H1 (cell line): ENCODE data around the gene ZNF775. TPM values are rescaled to one million over a fixed set of nuclear protein-coding genes. Genes with fewer than 3 reads are reported as not detected.

Experiments
- CTCF ChIA-PET: fragments of 300-600 bp; sonication (Branson Sonifier 250); formaldehyde crosslinking; loops from one replicate; lab custom pipeline; 2021; ENCODE audit not compliant: partially characterized antibody; lab: Charles Lee
- POLR2A ChIA-PET: fragments of 300-600 bp; sonication (Branson Sonifier 250); formaldehyde crosslinking; loops from one replicate; lab custom pipeline; 2021; ENCODE audit warnings: inconsistent platforms; ENCODE audit not compliant: partially characterized antibody; lab: Charles Lee
- DNase-seq, 2 experiments: peaks; one replicate each; pipeline versions ENCODE4 v3.0.0 to v3.0.0-alpha.2; 2010 to 2022; ENCODE audit warnings: low spot score in 2 of 2, low read depth in 1 of 2, mixed read lengths in 1 of 2
- FAIRE-seq: peaks from 2 replicates; lab custom pipeline; 2011; peaks lifted over from hg19 to GRCh38; lab: Jason Lieb, UNC
- H2AFZ ChIP-seq: 2 replicates; pipeline ENCODE4 v1.8.1; 2012; ENCODE audit warnings: low read length, inconsistent platforms
- H2AK5ac ChIP-seq: 2 replicates; pipeline ENCODE4 v1.6.1; 2013; ENCODE audit warnings: low read depth, low read length
- H2BK120ac ChIP-seq: replicated peaks from 2 replicates; pipeline ENCODE3; 2013; ENCODE audit warnings: low read depth, low read length, inconsistent platforms
- H2BK12ac ChIP-seq: 2 replicates; pipeline ENCODE4 v1.6.1; 2013; ENCODE audit warnings: low read depth, low read length
- H2BK15ac ChIP-seq: 2 replicates; pipeline ENCODE4 v1.6.1; 2013; ENCODE audit warnings: low read length
- H2BK20ac ChIP-seq: 2 replicates; pipeline ENCODE4 v1.6.1; 2013; ENCODE audit warnings: low read length
- H2BK5ac ChIP-seq: 2 replicates; pipeline ENCODE4 v1.6.1; 2013; ENCODE audit warnings: low read depth, low read length
- H3K14ac ChIP-seq: 2 replicates; pipeline ENCODE4 v1.6.1; 2013; ENCODE audit warnings: inconsistent platforms; ENCODE audit not compliant: insufficient read length
- H3K18ac ChIP-seq: 2 replicates; pipeline ENCODE4 v1.6.1; 2013; ENCODE audit warnings: low read length; ENCODE audit errors: extremely low read depth
- H3K23ac ChIP-seq: 2 replicates; pipeline ENCODE4 v1.6.1; 2013; ENCODE audit warnings: inconsistent platforms; ENCODE audit not compliant: insufficient read length
- H3K23me2 ChIP-seq: 2 replicates; pipeline ENCODE4 v1.6.1; 2013; ENCODE audit warnings: low read depth, low read length
- H3K27ac ChIP-seq: 2 replicates; pipeline ENCODE4 v1.6.1; 2011; ENCODE audit warnings: low read depth, low read length, inconsistent platforms
- H3K27me3 ChIP-seq, 4 experiments: replicated peaks in 1 of 4; 1 replicate in 1 of 4; 2 replicates in 3 of 4; pipeline versions ENCODE4 v1.6.1 to v1.8.1; 2011 to 2013; ENCODE audit warnings: low read length in 3 of 4, mild to moderate bottlenecking in 3 of 4, inconsistent platforms in 2 of 4, mixed read lengths in 2 of 4, moderate library complexity in 1 of 4; ENCODE audit not compliant: control insufficient read depth in 3 of 4, insufficient read depth in 3 of 4; ENCODE audit errors: extremely low read depth in 1 of 4
- H3K36me3 ChIP-seq, 4 experiments: 2 replicates each; pipeline versions ENCODE4 v1.6.1 to v1.8.1; 2011 to 2013; ENCODE audit warnings: mild to moderate bottlenecking in 4 of 4, low read length in 3 of 4, moderate library complexity in 2 of 4, control low read depth in 1 of 4, inconsistent platforms in 1 of 4; ENCODE audit not compliant: insufficient read depth in 4 of 4, control insufficient read depth in 2 of 4
- H3K4ac ChIP-seq: replicated peaks from 2 replicates; pipeline ENCODE3; 2013; ENCODE audit warnings: low read length, low read depth, mixed read lengths, inconsistent platforms; ENCODE audit not compliant: insufficient read length
- H3K4me1 ChIP-seq, 4 experiments: replicated peaks in 1 of 4; 1 replicate in 1 of 4; 2 replicates in 3 of 4; pipeline versions ENCODE4 v1.6.1 to v1.8.1; 2011 to 2013; ENCODE audit warnings: low read length in 3 of 4, inconsistent platforms in 2 of 4, mixed read lengths in 1 of 4; ENCODE audit not compliant: insufficient read depth in 4 of 4, control insufficient read depth in 3 of 4
- H3K4me2 ChIP-seq, 2 experiments: 2 replicates each; pipeline versions ENCODE4 v1.6.1 to v1.8.1; 2011 to 2013; ENCODE audit warnings: low read depth in 2 of 2, low read length in 2 of 2, control low read depth in 1 of 2, inconsistent platforms in 1 of 2, mild to moderate bottlenecking in 1 of 2; ENCODE audit not compliant: insufficient read depth in 1 of 2
- H3K4me3 ChIP-seq, 4 experiments: fragments of 200-600, 300-600 bp in 1 of 4; sonication (generic), shearing (Covaris generic), sonication (Bioruptor Twin) in 1 of 4; 2 replicates each; pipeline versions ENCODE4 v1.5.1 to v1.8.1; 2011 to 2016; ENCODE audit warnings: low read length in 4 of 4, low read depth in 3 of 4, control low read depth in 2 of 4, inconsistent platforms in 2 of 4, mild to moderate bottlenecking in 2 of 4, mixed read lengths in 1 of 4, moderate library complexity in 1 of 4; ENCODE audit not compliant: insufficient read depth in 2 of 4; ENCODE audit errors: extremely low read depth in 1 of 4
- H3K56ac ChIP-seq: replicated peaks from 2 replicates; pipeline ENCODE3; 2013; ENCODE audit warnings: low read depth, mild to moderate bottlenecking, mixed read lengths, low read length, inconsistent platforms; ENCODE audit not compliant: insufficient read length
- H3K79me1 ChIP-seq: 2 replicates; pipeline ENCODE4 v1.6.1; 2013; ENCODE audit warnings: low read depth, low read length, control low read depth
- H3K79me2 ChIP-seq, 2 experiments: 2 replicates each; pipeline versions ENCODE4 v1.6.1 to v1.8.1; 2012 to 2013; ENCODE audit warnings: low read length in 2 of 2, mild to moderate bottlenecking in 2 of 2, inconsistent platforms in 1 of 2; ENCODE audit not compliant: insufficient read depth in 2 of 2, control insufficient read depth in 1 of 2
- H3K9ac ChIP-seq, 4 experiments: replicated peaks in 1 of 4; 1 replicate in 1 of 4; 2 replicates in 3 of 4; pipeline versions ENCODE4 v1.6.1 to v1.8.1; 2011 to 2013; ENCODE audit warnings: low read depth in 3 of 4, low read length in 3 of 4, control low read depth in 2 of 4, mild to moderate bottlenecking in 2 of 4, moderate library complexity in 2 of 4, inconsistent platforms in 1 of 4; ENCODE audit errors: extremely low read depth in 1 of 4
- H3K9me3 ChIP-seq, 2 experiments: 2 replicates each; pipeline versions ENCODE4 v1.6.1 to v1.8.1; 2012 to 2013; ENCODE audit warnings: mild to moderate bottlenecking in 2 of 2, moderate library complexity in 2 of 2, control low read depth in 1 of 2, inconsistent platforms in 1 of 2, low read depth in 1 of 2, low read length in 1 of 2, mixed read lengths in 1 of 2; ENCODE audit not compliant: insufficient read depth in 2 of 2
- H4K20me1 ChIP-seq, 2 experiments: replicated peaks in 1 of 2; 2 replicates each; pipeline versions ENCODE3 to v1.8.1; 2011 to 2013; ENCODE audit warnings: inconsistent platforms in 2 of 2, low read length in 2 of 2, mild to moderate bottlenecking in 1 of 2; ENCODE audit not compliant: insufficient read depth in 2 of 2, control insufficient read depth in 1 of 2
- H4K5ac ChIP-seq: 2 replicates; pipeline ENCODE4 v1.6.1; 2013; ENCODE audit warnings: low read length, low read depth, mixed read lengths, inconsistent platforms; ENCODE audit not compliant: insufficient read length
- H4K8ac ChIP-seq: 2 replicates; pipeline ENCODE4 v1.8.0; 2013; ENCODE audit warnings: mild to moderate bottlenecking, moderate library complexity, low read length, inconsistent platforms; ENCODE audit not compliant: insufficient read depth; ENCODE audit errors: extremely low read depth
- H4K91ac ChIP-seq: replicated peaks from 2 replicates; pipeline ENCODE3; 2013; ENCODE audit warnings: low read length, mixed read lengths, inconsistent platforms; ENCODE audit not compliant: insufficient read length
- CBX5 ChIP-seq: fragments of 300-800, 300-1000 bp; sonication (generic); IDR thresholded peaks from 2 replicates; pipeline ENCODE4 v1.7.1; 2016; ENCODE audit warnings: antibody characterized with exemption, low read length, low read depth
- CHD1 ChIP-seq: IDR thresholded peaks from 2 replicates; pipeline ENCODE4 v1.6.1; 2012; ENCODE audit warnings: low read depth, low read length, improper control_type of control experiment
- CTBP2 ChIP-seq: IDR thresholded peaks from 2 replicates; pipeline ENCODE4 v1.7.0; 2011; ENCODE audit warnings: borderline replicate concordance, mild to moderate bottlenecking, moderate library complexity, mixed read lengths, low read length; ENCODE audit not compliant: insufficient read depth, insufficient read length
- JUND ChIP-seq: IDR thresholded peaks from 2 replicates; pipeline ENCODE4 v1.6.1; 2011; ENCODE audit warnings: mild to moderate bottlenecking, improper control_type of control experiment, low read length
- KDM1A ChIP-seq: fragments of 200-600, 300-600 bp; sonication (generic); IDR thresholded peaks from 2 replicates; pipeline ENCODE4 v1.7.1; 2016; ENCODE audit warnings: mild to moderate bottlenecking, low read length, borderline replicate concordance
- SIRT6 ChIP-seq: IDR thresholded peaks from one replicate; pipeline ENCODE4 v1.7.1; 2012; ENCODE audit warnings: low read length, inconsistent platforms
- SP2 ChIP-seq: IDR thresholded peaks from 2 replicates; pipeline ENCODE4 v1.6.1; 2012; ENCODE audit warnings: mild to moderate bottlenecking, low read length, inconsistent platforms
- TBP ChIP-seq: IDR thresholded peaks from 2 replicates; pipeline ENCODE4 v1.6.1; 2011; ENCODE audit warnings: low read depth, low read length, improper control_type of control experiment
- TCF12 ChIP-seq: IDR thresholded peaks from 2 replicates; pipeline ENCODE4 v1.6.1; 2011; ENCODE audit warnings: low read depth, mild to moderate bottlenecking, low read length
- WGBS, 2 experiments: shearing (Covaris generic) in 1 of 2; methylation state at CpG; one replicate each; pipeline versions ENCODE4 v1.1.6 to v1.1.7; 2013 to 2015; ENCODE audit warnings: low lambda C conversion rate in 2 of 2, mixed read lengths in 2 of 2, inconsistent platforms in 1 of 2, low coverage in 1 of 2, missing lambda C conversion rate in 1 of 2; ENCODE audit not compliant: insufficient replicate concordance in 2 of 2, insufficient coverage in 1 of 2, insufficient read length in 1 of 2; ENCODE audit errors: extremely low coverage in 1 of 2, missing lambda C conversion rate in 1 of 2; 5-methylcytosine and 5-hydroxymethylcytosine counted together
- polyA plus RNA-seq, 7 experiments: library from polyadenylated mRNA; depleted of rRNA in 3 of 7; stranded (reverse) in 5 of 7; unstranded in 2 of 7; fragments of >200 nt in 5 of 7; fragments of 200-250 nt in 2 of 7; gene quantifications; 1 replicate in 5 of 7; 2 replicates in 1 of 7; 4 replicates in 1 of 7; pipeline versions ENCODE4 v1.2.1 to v1.2.3, GENCODE V29; 2011 to 2013; ENCODE audit warnings: missing spikeins in 2 of 7, mixed read lengths in 2 of 7
- total RNA-seq: library from RNA; stranded (reverse); fragmentation: NEBNext Ultra II Directional; extraction: Animal tissue kit (Norgen Biotek cat#: 25700); gene quantifications from 2 replicates; pipeline ENCODE4 v1.2.1, GENCODE V29; 2021
- TF ChIP-seq, protein P1 (sequence below), 3 experiments: IDR thresholded peaks; 1 replicate in 2 of 3; 2 replicates in 1 of 3; pipeline versions ENCODE4 v1.5.1 to v1.6.1; 2011; ENCODE audit warnings: low read length in 3 of 3, mild to moderate bottlenecking in 3 of 3, inconsistent platforms in 2 of 3, low read depth in 1 of 3, moderate library complexity in 1 of 3; ENCODE audit not compliant: insufficient read depth in 1 of 3; ENCODE audit errors: control extremely low read depth in 1 of 3

Gene ZNF775
- total and polyA plus RNA-seq, 2 of the 8 experiments (the other 6 are each of a cell fraction or from before 2014, with no cell fraction given) = 13.6 to 21.5 TPM

DNA sequence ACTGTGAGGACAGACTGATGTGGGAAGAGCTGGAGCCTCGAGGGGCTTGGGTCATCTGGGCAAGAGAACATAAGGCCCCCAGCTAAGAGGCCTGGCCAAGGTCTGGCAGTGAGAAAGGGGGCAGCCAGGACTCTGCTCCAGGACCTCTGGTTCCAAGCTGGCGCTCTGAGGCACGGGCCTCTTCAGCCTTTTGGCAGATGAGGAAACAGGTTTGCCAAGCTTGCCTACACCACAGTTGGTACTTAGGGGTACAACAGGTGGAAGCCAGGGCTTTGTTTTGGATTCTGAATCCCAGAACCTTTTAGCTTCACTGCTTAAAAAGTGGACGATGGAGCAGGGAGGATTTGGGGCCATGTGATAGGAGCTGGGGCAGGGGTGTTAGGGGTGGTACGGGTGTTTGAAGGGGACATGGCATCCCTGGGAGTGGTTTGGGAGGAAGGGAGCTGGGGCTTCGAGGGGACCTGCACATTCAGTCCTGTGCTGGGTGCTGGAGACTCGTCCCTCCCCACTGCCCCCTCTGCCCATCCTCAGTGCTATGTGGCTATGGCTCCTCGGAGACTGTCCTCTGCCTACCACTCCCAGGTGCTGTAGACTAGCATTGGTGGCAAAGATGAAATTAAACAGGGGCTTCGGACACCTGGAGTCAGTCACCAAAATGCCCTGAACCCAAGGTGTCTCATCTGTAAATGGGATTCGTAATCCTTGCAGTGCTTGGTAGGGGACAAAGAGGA, 30.3 kb downstream of the ZNF775 start:
- Histone ChIP-seq H4K91ac (no peak overlapping the region), H3K4me2 (no peak overlapping the region), H3K23me2 (peaks cover 4% of the 10 kb centered on the region; the same call in 1 of the 2 replicates), H2AK5ac (no peak overlapping the region), H3K27me3 (no peaks in the 10 kb centered on the region), H3K9me3 (no peaks in the 10 kb centered on the region), H2BK20ac (no peak overlapping the region), H4K5ac (no peak overlapping the region), H3K79me2 (peaks cover 0 to 21% of the 10 kb centered on the region in 2 experiments; a peak in 2 of 4 replicates), H3K4me1 (peaks cover 10 to 18% (median 14%) of the 10 kb centered on the region in 4 experiments), H3K79me1 (peaks cover 5% of the 10 kb centered on the region), H3K56ac (no peak overlapping the region), H2BK120ac (no peak overlapping the region), H3K4ac (no peak overlapping the region), H2BK5ac (no peak overlapping the region), H3K18ac (no peak overlapping the region), H2BK12ac (no peak overlapping the region), H3K36me3 (peaks cover 7 to 37% (median 15%) of the 10 kb centered on the region in 4 experiments), H3K9ac (no peak overlapping the region), H2AFZ (no peak overlapping the region), H4K8ac (no peak overlapping the region), H3K27ac (no peak overlapping the region), H3K23ac (no peak overlapping the region), H3K14ac (no peak overlapping the region), H3K4me3 (no peak overlapping the region), H4K20me1 (peaks cover 0 to 3% of the 10 kb centered on the region in 2 experiments), H2BK15ac (0 out of 2 replicates have a peak overlapping the region, but pooled peaks have one; percentile 0)
- DNase-seq (no peak), FAIRE-seq (no peak)
- ChIA-PET POLR2A (interaction anchor here (0.7 to 14.9 kb wide), 7 partner anchors 8 to 672 kb away, joined by 3 to 170 read pairs (median 6); no protein-coding TSS in a partner anchor), CTCF (interaction anchor here (1.1 to 1.4 kb wide), 3 partner anchors 9 to 43 kb away, joined by 3 read pairs; no protein-coding TSS in a partner anchor)
- 95% methylated on average over 10 of the region's 10 CpGs; no CpG with 5 or more reads in 1 of the 2 experiments for WGBS, 2 experiments
- TF ChIP-seq KDM1A = no peak
- TF ChIP-seq SIRT6 = no peak
- TF ChIP-seq, protein P1, sequence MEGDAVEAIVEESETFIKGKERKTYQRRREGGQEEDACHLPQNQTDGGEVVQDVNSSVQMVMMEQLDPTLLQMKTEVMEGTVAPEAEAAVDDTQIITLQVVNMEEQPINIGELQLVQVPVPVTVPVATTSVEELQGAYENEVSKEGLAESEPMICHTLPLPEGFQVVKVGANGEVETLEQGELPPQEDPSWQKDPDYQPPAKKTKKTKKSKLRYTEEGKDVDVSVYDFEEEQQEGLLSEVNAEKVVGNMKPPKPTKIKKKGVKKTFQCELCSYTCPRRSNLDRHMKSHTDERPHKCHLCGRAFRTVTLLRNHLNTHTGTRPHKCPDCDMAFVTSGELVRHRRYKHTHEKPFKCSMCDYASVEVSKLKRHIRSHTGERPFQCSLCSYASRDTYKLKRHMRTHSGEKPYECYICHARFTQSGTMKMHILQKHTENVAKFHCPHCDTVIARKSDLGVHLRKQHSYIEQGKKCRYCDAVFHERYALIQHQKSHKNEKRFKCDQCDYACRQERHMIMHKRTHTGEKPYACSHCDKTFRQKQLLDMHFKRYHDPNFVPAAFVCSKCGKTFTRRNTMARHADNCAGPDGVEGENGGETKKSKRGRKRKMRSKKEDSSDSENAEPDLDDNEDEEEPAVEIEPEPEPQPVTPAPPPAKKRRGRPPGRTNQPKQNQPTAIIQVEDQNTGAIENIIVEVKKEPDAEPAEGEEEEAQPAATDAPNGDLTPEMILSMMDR (IDR thresholded peaks at IDR 0.05; ENCODE audit: control extremely low read depth in 1 of 3, insufficient read depth in 1 of 3, low read depth in 1 of 3, low read length in 3 of 3) = no peak
- TF ChIP-seq CBX5 = no peak
- TF ChIP-seq JUND = no peak
- TF ChIP-seq CHD1 = no peak
- no peak for TF ChIP-seq SP2
- no peak for TF ChIP-seq TBP
- TF ChIP-seq CTBP2 = no peak
- no peak for TF ChIP-seq TCF12
